GM23338 (cell line): ENCODE results near the gene SORCS2. TPM values are rescaled to one million over a fixed set of nuclear protein-coding genes. Genes with fewer than 3 reads are reported as not detected.

Experiments used
- ATAC-seq: fragments of 200-7000 bp; cut with Tn5 transposase; 3 replicates; pipeline ENCODE4 v1.9.1; 2020
- DNase-seq: peaks from one replicate; pipeline ENCODE4 v3.0.0-alpha.2; 2015; ENCODE audit warnings: low spot score
- H2AFZ ChIP-seq: fragments of 200-600 bp; sonication (generic); 2 replicates; pipeline ENCODE4 v1.8.0; 2016; ENCODE audit warnings: antibody characterized with exemption, mild to moderate bottlenecking, moderate library complexity
- H3F3A ChIP-seq: fragments of 200-600 bp; sonication (generic); replicated peaks from 2 replicates; pipeline ENCODE4 v1.8.0; 2017; ENCODE audit warnings: antibody characterized with exemption, mixed run types, low read depth
- H3K27ac ChIP-seq: fragments of 200-600 bp; sonication (generic); 2 replicates; pipeline ENCODE4 v1.6.1; 2016; ENCODE audit warnings: low read depth
- H3K27me3 ChIP-seq: fragments of 200-600 bp; sonication (generic); 2 replicates; pipeline ENCODE4 v1.8.0; 2016; ENCODE audit warnings: mild to moderate bottlenecking, mixed run types, moderate library complexity; ENCODE audit not compliant: insufficient read depth
- H3K36me3 ChIP-seq: fragments of 200-600 bp; sonication (generic); 2 replicates; pipeline ENCODE4 v1.8.0; 2016; ENCODE audit warnings: mild to moderate bottlenecking; ENCODE audit not compliant: insufficient read depth
- H3K4me1 ChIP-seq: fragments of 200-600 bp; sonication (generic); 2 replicates; pipeline ENCODE4 v1.8.0; 2016; ENCODE audit warnings: mild to moderate bottlenecking, moderate library complexity; ENCODE audit not compliant: insufficient read depth
- H3K4me2 ChIP-seq: fragments of 200-600 bp; sonication (generic); 2 replicates; pipeline ENCODE4 v1.7.1; 2017; ENCODE audit warnings: mixed run types
- H3K4me3 ChIP-seq: fragments of 200-600 bp; sonication (generic); 2 replicates; pipeline ENCODE4 v1.6.1; 2016; ENCODE audit warnings: mixed run types
- H3K79me2 ChIP-seq: fragments of 200-600 bp; sonication (generic); replicated peaks from 2 replicates; pipeline ENCODE4 v1.8.0; 2017; ENCODE audit warnings: mild to moderate bottlenecking; ENCODE audit not compliant: insufficient read depth
- H3K9me2 ChIP-seq: fragments of 200-600 bp; sonication (generic); 2 replicates; pipeline ENCODE4 v1.8.0; 2017; ENCODE audit not compliant: insufficient read depth
- H4K20me1 ChIP-seq: fragments of 200-600 bp; sonication (generic); replicated peaks from 2 replicates; pipeline ENCODE4 v1.8.0; 2017; ENCODE audit warnings: mild to moderate bottlenecking; ENCODE audit not compliant: insufficient read depth
- H3K27ac Mint-ChIP-seq: 2 replicates; pipeline ENCODE4 v1.8.0; 2020; ENCODE audit warnings: inconsistent platforms, mild to moderate bottlenecking, moderate library complexity, mixed read lengths
- H3K27me3 Mint-ChIP-seq: 3 replicates; pipeline ENCODE4 v1.8.0; 2022; ENCODE audit warnings: low read depth, mild to moderate bottlenecking, moderate library complexity, mixed read lengths, inconsistent platforms; ENCODE audit not compliant: insufficient read depth, poor library complexity
- H3K36me3 Mint-ChIP-seq: 3 replicates; pipeline ENCODE4 v1.8.0; 2021; ENCODE audit warnings: low read depth, mild to moderate bottlenecking, inconsistent platforms, moderate library complexity, mixed read lengths
- H3K4me1 Mint-ChIP-seq: 3 replicates; pipeline ENCODE4 v1.8.0; 2020; ENCODE audit warnings: mild to moderate bottlenecking, inconsistent platforms, mixed read lengths
- H3K4me3 Mint-ChIP-seq: 3 replicates; pipeline ENCODE4 v1.8.0; 2021; ENCODE audit warnings: moderate library complexity, mild to moderate bottlenecking, inconsistent platforms, mixed read lengths
- H3K9me3 Mint-ChIP-seq: 3 replicates; pipeline ENCODE4 v1.8.0; 2020; ENCODE audit warnings: moderate library complexity, mild to moderate bottlenecking, inconsistent platforms, mixed read lengths
- EZH2 ChIP-seq: fragments of 200-600 bp; sonication (generic); IDR thresholded peaks from one replicate; pipeline ENCODE4 v1.8.0; 2017; ENCODE audit warnings: antibody characterized with exemption, mild to moderate bottlenecking, low read depth; ENCODE audit not compliant: unreplicated experiment
- JUNB ChIP-seq: IDR thresholded peaks from one replicate; pipeline ENCODE4 v1.6.1; 2016; ENCODE audit warnings: antibody characterized with exemption; ENCODE audit not compliant: unreplicated experiment
- POLR2AphosphoS5 ChIP-seq: IDR thresholded peaks from 2 replicates; pipeline ENCODE4 v1.6.1; 2016; ENCODE audit warnings: antibody characterized with exemption, low read depth
- REST ChIP-seq: IDR thresholded peaks from one replicate; pipeline ENCODE4 v1.6.1; 2018; ENCODE audit warnings: antibody characterized with exemption; ENCODE audit not compliant: unreplicated experiment
- STAT1 ChIP-seq: IDR thresholded peaks from one replicate; pipeline ENCODE4 v1.6.1; 2016; ENCODE audit warnings: antibody characterized with exemption; ENCODE audit not compliant: unreplicated experiment
- ZNF331 ChIP-seq: fragments of 250-450 bp; sonication (Bioruptor Pico); IDR thresholded peaks from 2 replicates; pipeline ENCODE4 v1.5.0; 2020; ENCODE audit warnings: low read depth, mild to moderate bottlenecking, moderate library complexity
- polyA plus RNA-seq: library from polyadenylated mRNA; unstranded; fragments of >200 nt; fragmentation: Nextera tagmentation; extraction: Ambion mirVana; gene quantifications from 2 replicates; pipeline ENCODE4 v1.2.1, GENCODE V29; 2016
- total RNA-seq: library from RNA; depleted of rRNA; stranded (reverse); fragments of >200 nt; shearing (Covaris generic); gene quantifications from 2 replicates; pipeline ENCODE4 v1.2.3, GENCODE V29; 2014
- TF ChIP-seq, protein P1 (sequence below): IDR thresholded peaks from 2 replicates; pipeline ENCODE4 v1.6.1; 2016; ENCODE audit warnings: antibody characterized with exemption
- TF ChIP-seq, protein P2 (sequence below), 2 experiments: fragments of 200-600 bp in 1 of 2; sonication (generic) in 1 of 2; conservative IDR thresholded peaks; 2 replicates each; pipeline versions ENCODE4 v1.5.1 to v1.6.1; 2016 to 2017; ENCODE audit warnings: antibody characterized with exemption in 2 of 2, low read depth in 2 of 2, mild to moderate bottlenecking in 2 of 2, moderate library complexity in 1 of 2

The SORCS2 gene
- total and polyA plus RNA-seq, 2 experiments from 2014 or later: 0.47 to 2.4 TPM

DNA sequence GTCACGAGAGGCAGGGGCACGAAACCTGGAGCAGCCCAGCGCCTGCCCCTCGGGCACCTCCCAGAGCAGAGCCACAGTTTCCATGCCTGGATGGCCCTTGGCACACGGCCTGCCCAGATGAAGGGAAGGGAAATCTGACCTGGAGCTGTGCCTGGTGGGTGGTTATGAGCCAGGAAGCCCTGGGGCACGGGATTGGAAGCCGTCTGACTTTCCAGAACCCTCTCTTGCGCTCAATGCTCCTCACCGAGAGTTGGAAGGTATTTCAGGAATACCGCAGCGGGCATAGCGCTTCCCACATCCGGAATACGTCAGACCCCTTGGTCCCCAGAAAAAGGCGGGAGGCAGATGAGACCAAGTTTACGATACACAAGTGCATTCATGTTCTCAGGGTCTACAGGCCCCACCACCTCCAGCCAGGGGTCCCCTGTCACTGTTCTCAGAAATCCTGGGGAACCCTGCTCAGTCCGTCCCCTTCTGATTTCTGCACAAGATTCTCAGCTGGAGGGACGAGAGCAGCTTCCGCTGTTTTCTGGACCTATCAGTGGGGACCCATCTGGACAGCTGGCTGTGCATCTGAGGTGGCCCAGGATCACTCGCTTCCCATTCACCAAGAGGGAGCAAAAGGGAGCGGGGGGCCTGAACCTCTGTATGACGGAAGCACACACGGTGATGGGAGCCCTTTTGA lies 574.5 kb downstream of the SORCS2 start:
- DNase-seq: no peak
- Histone ChIP-seq H3K27me3 (no peaks in the 10 kb centered on the region), H3K79me2 (no peaks in the 10 kb centered on the region), H4K20me1 (no peaks in the 10 kb centered on the region), H3K4me2 (no peak overlapping the region), H3K4me3 (no peak overlapping the region), H3K4me1 (no peaks in the 10 kb centered on the region), H3K36me3 (no peaks in the 10 kb centered on the region), H2AFZ (no peak overlapping the region), H3F3A (0 out of 2 replicates have a peak, but pooled peaks cover 5% of the 10 kb centered on the region), H3K9me2 (no peaks in the 10 kb centered on the region), H3K27ac (no peak overlapping the region)
- Mint-ChIP-seq H3K4me1 (peaks cover 29% of the 10 kb centered on the region), H3K27ac (no peak overlapping the region), H3K36me3 (peaks cover 11% of the 10 kb centered on the region), H3K4me3 (no peak overlapping the region), H3K27me3 (peaks cover 16% of the 10 kb centered on the region), H3K9me3 (no peaks in the 10 kb centered on the region)
- TF ChIP-seq REST: no peak
- no peak for TF ChIP-seq JUNB
- TF ChIP-seq, protein P1, sequence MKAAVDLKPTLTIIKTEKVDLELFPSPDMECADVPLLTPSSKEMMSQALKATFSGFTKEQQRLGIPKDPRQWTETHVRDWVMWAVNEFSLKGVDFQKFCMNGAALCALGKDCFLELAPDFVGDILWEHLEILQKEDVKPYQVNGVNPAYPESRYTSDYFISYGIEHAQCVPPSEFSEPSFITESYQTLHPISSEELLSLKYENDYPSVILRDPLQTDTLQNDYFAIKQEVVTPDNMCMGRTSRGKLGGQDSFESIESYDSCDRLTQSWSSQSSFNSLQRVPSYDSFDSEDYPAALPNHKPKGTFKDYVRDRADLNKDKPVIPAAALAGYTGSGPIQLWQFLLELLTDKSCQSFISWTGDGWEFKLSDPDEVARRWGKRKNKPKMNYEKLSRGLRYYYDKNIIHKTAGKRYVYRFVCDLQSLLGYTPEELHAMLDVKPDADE: no peak
- no peak for ATAC-seq

GRCh38 chr4:7767526-7767925 lies 575.2 kb downstream of the SORCS2 start:
- peaks cover 15% of the 10 kb centered on the region for H3K36me3 Mint-ChIP-seq
- no peaks in the 10 kb centered on the region for H4K20me1 ChIP-seq
- H3K27ac ChIP-seq: no peak overlapping the region
- peaks cover 16% of the 10 kb centered on the region for H3K27me3 Mint-ChIP-seq
- H3K36me3 ChIP-seq: no peaks in the 10 kb centered on the region
- no peak for ATAC-seq
- no peaks in the 10 kb centered on the region for H3K27me3 ChIP-seq
- H3K9me3 Mint-ChIP-seq: no peaks in the 10 kb centered on the region
- no peak overlapping the region for H3K4me3 Mint-ChIP-seq
- DNase-seq: no peak
- H3K27ac Mint-ChIP-seq: no peak overlapping the region
- H3K4me1 ChIP-seq: no peaks in the 10 kb centered on the region
- no peak overlapping the region for H3K4me2 ChIP-seq
- H3K4me1 Mint-ChIP-seq: peaks cover 32% of the 10 kb centered on the region
- H3K9me2 ChIP-seq: no peaks in the 10 kb centered on the region
- H3K4me3 ChIP-seq: no peak overlapping the region
- H3K79me2 ChIP-seq: no peaks in the 10 kb centered on the region
- H3F3A ChIP-seq: no peaks in the 10 kb centered on the region
- H2AFZ ChIP-seq: no peak overlapping the region
- TF ChIP-seq JUNB: no peak
- no peak for TF ChIP-seq ZNF331 (CRISPR knock-in tag)
- TF ChIP-seq EZH2: no peak
- TF ChIP-seq STAT1: no peak
- TF ChIP-seq POLR2AphosphoS5: no peak
- TF ChIP-seq, protein P2, sequence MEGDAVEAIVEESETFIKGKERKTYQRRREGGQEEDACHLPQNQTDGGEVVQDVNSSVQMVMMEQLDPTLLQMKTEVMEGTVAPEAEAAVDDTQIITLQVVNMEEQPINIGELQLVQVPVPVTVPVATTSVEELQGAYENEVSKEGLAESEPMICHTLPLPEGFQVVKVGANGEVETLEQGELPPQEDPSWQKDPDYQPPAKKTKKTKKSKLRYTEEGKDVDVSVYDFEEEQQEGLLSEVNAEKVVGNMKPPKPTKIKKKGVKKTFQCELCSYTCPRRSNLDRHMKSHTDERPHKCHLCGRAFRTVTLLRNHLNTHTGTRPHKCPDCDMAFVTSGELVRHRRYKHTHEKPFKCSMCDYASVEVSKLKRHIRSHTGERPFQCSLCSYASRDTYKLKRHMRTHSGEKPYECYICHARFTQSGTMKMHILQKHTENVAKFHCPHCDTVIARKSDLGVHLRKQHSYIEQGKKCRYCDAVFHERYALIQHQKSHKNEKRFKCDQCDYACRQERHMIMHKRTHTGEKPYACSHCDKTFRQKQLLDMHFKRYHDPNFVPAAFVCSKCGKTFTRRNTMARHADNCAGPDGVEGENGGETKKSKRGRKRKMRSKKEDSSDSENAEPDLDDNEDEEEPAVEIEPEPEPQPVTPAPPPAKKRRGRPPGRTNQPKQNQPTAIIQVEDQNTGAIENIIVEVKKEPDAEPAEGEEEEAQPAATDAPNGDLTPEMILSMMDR (conservative IDR thresholded peaks at IDR 0.05; ENCODE audit: low read depth in 2 of 2): no peak
